HepG2 (cell line): ENCODE measurements around the gene UBAC1. TPM values are rescaled to one million over a fixed set of nuclear protein-coding genes. Genes with fewer than 3 reads are reported as not detected.

Source experiments
- ATAC-seq: fragments of 200-7000 bp; cut with Tn5 transposase; 3 replicates; pipeline ENCODE4 v1.9.1; 2020; ENCODE audit warnings: mild to moderate bottlenecking, moderate library complexity
- BruUV-seq: library from RNA; stranded (reverse); fragments of 400-500 nt; replicated peaks from 2 replicates; lab custom pipeline; 2021; lab: Mats Ljungman, UMichigan
- CTCF ChIA-PET: fragments of 300-600 bp; formaldehyde crosslinking; extraction: SDS; loops from one replicate; lab custom pipeline; 2021; ENCODE audit warnings: low total read pairs, inconsistent platforms, low intra/inter-chr PET ratio; lab: Yijun Ruan, JAX
- POLR2A ChIA-PET: fragments of 350-600 bp; sonication (Branson Sonifier 250); formaldehyde crosslinking; loops from one replicate; lab custom pipeline; 2020; ENCODE audit warnings: antibody characterized with exemption, inconsistent platforms; lab: Yijun Ruan, JAX
- DNase-seq: peaks from one replicate; pipeline ENCODE4 v3.0.0-alpha.2; 2015; ENCODE audit warnings: low spot score
- FAIRE-seq: peaks from 3 replicates; lab custom pipeline; 2011; peaks lifted over from hg19 to GRCh38; lab: Jason Lieb, UNC
- H2AFZ ChIP-seq: one replicate; pipeline ENCODE4 v1.6.1; 2011; ENCODE audit warnings: low read length, inconsistent platforms
- H3K27ac ChIP-seq: fragments of 300-600 bp; 3 replicates; pipeline ENCODE4 v1.8.0; 2011; ENCODE audit warnings: mixed run types, mild to moderate bottlenecking, mixed read lengths, low read length, inconsistent platforms; ENCODE audit not compliant: insufficient read depth; ENCODE audit errors: extremely low read length
- H3K27me3 ChIP-seq, 2 experiments: fragments of 200-600 bp in 1 of 2; 2 replicates in 1 of 2; 3 replicates in 1 of 2; pipeline versions ENCODE4 v1.6.0 to v1.8.0; 2011; ENCODE audit warnings: low read length in 2 of 2, mild to moderate bottlenecking in 2 of 2, moderate library complexity in 2 of 2, inconsistent platforms in 1 of 2; ENCODE audit not compliant: insufficient read depth in 2 of 2, control insufficient read depth in 1 of 2
- H3K36me3 ChIP-seq, 2 experiments: fragments of 200-600 bp in 1 of 2; replicated peaks in 1 of 2; 2 replicates in 1 of 2; 3 replicates in 1 of 2; pipeline versions ENCODE4 v1.5.1 to v1.8.0; 2011; ENCODE audit warnings: low read length in 2 of 2, inconsistent platforms in 1 of 2; ENCODE audit not compliant: insufficient read depth in 2 of 2, control insufficient read depth in 1 of 2
- H3K4me1 ChIP-seq: 2 replicates; pipeline ENCODE4 v1.5.1; 2012; ENCODE audit warnings: low read length, inconsistent platforms; ENCODE audit not compliant: insufficient read depth
- H3K4me2 ChIP-seq: 2 replicates; pipeline ENCODE4 v1.6.0; 2011; ENCODE audit warnings: low read depth, low read length, inconsistent platforms
- H3K4me3 ChIP-seq, 3 experiments: fragments of 200-600 bp in 1 of 3; sonication (generic), shearing (Covaris generic) in 1 of 3; replicated peaks in 1 of 3; 2 replicates each; pipeline ENCODE4 v1.5.1; 2011 to 2016; ENCODE audit warnings: low read length in 3 of 3, inconsistent platforms in 2 of 3, low read depth in 2 of 3, mild to moderate bottlenecking in 2 of 3, control low read depth in 1 of 3, mixed read lengths in 1 of 3; ENCODE audit not compliant: insufficient read depth in 1 of 3
- H3K79me2 ChIP-seq: one replicate; pipeline ENCODE4 v1.6.1; 2011; ENCODE audit warnings: low read length, inconsistent platforms; ENCODE audit not compliant: insufficient read depth
- H3K9ac ChIP-seq: 2 replicates; pipeline ENCODE4 v1.6.0; 2011; ENCODE audit warnings: mild to moderate bottlenecking, low read depth, low read length, inconsistent platforms; ENCODE audit not compliant: insufficient read depth
- H3K9me3 ChIP-seq: 2 replicates; pipeline ENCODE4 v1.5.1; 2012; ENCODE audit warnings: mild to moderate bottlenecking, low read length
- H4K20me1 ChIP-seq: 2 replicates; pipeline ENCODE4 v1.6.0; 2011; ENCODE audit warnings: inconsistent platforms, mild to moderate bottlenecking, low read length, moderate library complexity; ENCODE audit not compliant: insufficient read depth
- ATAD3A ChIP-seq: sonication (generic); formaldehyde crosslinking; IDR thresholded peaks from 2 replicates; pipeline ENCODE4 v1.4.0; 2020; ENCODE audit warnings: missing genetic modification reagents
- KMT2B ChIP-seq: IDR thresholded peaks from 2 replicates; pipeline ENCODE4 v1.6.1; 2016; ENCODE audit warnings: missing genetic modification reagents, missing compliant biosample characterization
- NR3C1 ChIP-seq: sonication (generic); formaldehyde crosslinking; IDR thresholded peaks from 2 replicates; pipeline ENCODE4 v1.4.0; 2020; ENCODE audit warnings: missing genetic modification reagents
- USF2 ChIP-seq, 2 experiments: sonication (generic) in 1 of 2; formaldehyde crosslinking in 1 of 2; IDR thresholded peaks; 2 replicates each; pipeline versions ENCODE4 v1.5.1 to v1.6.1; 2011 to 2020; ENCODE audit warnings: borderline replicate concordance in 1 of 2, low read depth in 1 of 2, low read length in 1 of 2, mild to moderate bottlenecking in 1 of 2, missing genetic modification reagents in 1 of 2, moderate library complexity in 1 of 2
- ZNF790 ChIP-seq: sonication (generic); formaldehyde crosslinking; IDR thresholded peaks from 2 replicates; pipeline ENCODE4 v1.8.0; 2022; ENCODE audit warnings: missing genetic modification reagents, mild to moderate bottlenecking, borderline replicate concordance
- ZNF850 ChIP-seq: sonication (generic); formaldehyde crosslinking; conservative IDR thresholded peaks from 2 replicates; pipeline ENCODE4 v1.9.0; 2021; ENCODE audit warnings: mild to moderate bottlenecking, missing genetic modification reagents
- WGBS: methylation state at CpG from one replicate; pipeline ENCODE4 v1.1.6; 2017; ENCODE audit warnings: low lambda C conversion rate; 5-methylcytosine and 5-hydroxymethylcytosine counted together
- in situ Hi-C: cut with HindIII; loops from 2 replicates; pipeline ENCODE4 v1.10.0; 2017; ENCODE audit warnings: low pct_unique_long_range_greater_than_20kb; ENCODE audit not compliant: extremely low pct_ligation_motif_present
- intact Hi-C: fragments of 100-400 bp; cut with micrococcal nuclease; formaldehyde crosslinking; loops from one replicate; pipeline ENCODE4 v1.10.0; 2022; ENCODE audit not compliant: unreplicated experiment
- polyA plus RNA-seq, 8 experiments: library from polyadenylated mRNA; depleted of rRNA in 3 of 8; stranded (reverse) in 7 of 8; unstranded in 1 of 8; fragments of >200 nt; fragmentation: Illumina TruSeq in 4 of 8; extraction: Trizol in 4 of 8; gene quantifications; 2 replicates each; pipeline versions ENCODE4 v1.2.1 to v1.2.3, GENCODE V29; 2011 to 2016; ENCODE audit warnings: low read depth in 4 of 8, missing spikeins in 1 of 8, mixed read lengths in 1 of 8; ENCODE audit not compliant: insufficient read depth in 1 of 8
- total RNA-seq, 5 experiments: library from RNA; depleted of rRNA; stranded (reverse); fragments of >200 nt; fragmentation: Illumina TruSeq; extraction: Trizol; gene quantifications; 2 replicates each; pipeline ENCODE4 v1.2.3, GENCODE V29; 2016; ENCODE audit warnings: low read depth in 1 of 5

UBAC1 gene
- total and polyA plus RNA-seq, 2 of the 13 experiments (the other 11 are each of a cell fraction or from before 2014, with no cell fraction given), result 32.2 to 34.1 TPM

- POLR2A ChIA-PET, result no interaction called here
- no peak for TF ChIP-seq NR3C1
- no peak for TF ChIP-seq KMT2B
- TF ChIP-seq ZNF850 (CRISPR knock-in tag), result no peak
- TF ChIP-seq USF2 (IDR thresholded peaks at IDR 0.05; ENCODE audit: low read depth, low read length), result no peak
- TF ChIP-seq USF2 (CRISPR knock-in tag; IDR thresholded peaks at IDR 0.05; ENCODE audit: borderline replicate concordance), result no peak
- TF ChIP-seq, all 625 proteins: peak for 0
- ATAC-seq (no peak), DNase-seq (no peak), FAIRE-seq (no peak)
- Histone ChIP-seq H3K4me1 (no peaks in the 10 kb centered on the region), H3K9ac (no peak overlapping the region), H3K4me3 (no peak overlapping the region), H3K79me2 (no peaks in the 10 kb centered on the region), H4K20me1 (no peaks in the 10 kb centered on the region), H3K9me3 (no peaks in the 10 kb centered on the region), H3K4me2 (no peak overlapping the region), H3K27ac (no peak overlapping the region), H3K27me3 (peaks cover 16 to 39% of the 10 kb centered on the region in 2 experiments; a peak in 4 of 5 replicates), H3K36me3 (no peaks in the 10 kb centered on the region), H2AFZ (no peak overlapping the region)
- WGBS, result 0% methylated on average over 1 of the region's 13 CpGs
- BruUV-seq, result no TSS peak
- CTCF ChIA-PET, result no interaction called here
- in situ Hi-C loops (loop anchor here (25.0 kb wide), 1 partner anchor 285 kb away; no protein-coding TSS in a partner anchor), intact Hi-C loops (no loop called here)
Measured at GRCh38 chr9:135976944-135977343, 15.8 kb upstream of the UBAC1 start.

DNA sequence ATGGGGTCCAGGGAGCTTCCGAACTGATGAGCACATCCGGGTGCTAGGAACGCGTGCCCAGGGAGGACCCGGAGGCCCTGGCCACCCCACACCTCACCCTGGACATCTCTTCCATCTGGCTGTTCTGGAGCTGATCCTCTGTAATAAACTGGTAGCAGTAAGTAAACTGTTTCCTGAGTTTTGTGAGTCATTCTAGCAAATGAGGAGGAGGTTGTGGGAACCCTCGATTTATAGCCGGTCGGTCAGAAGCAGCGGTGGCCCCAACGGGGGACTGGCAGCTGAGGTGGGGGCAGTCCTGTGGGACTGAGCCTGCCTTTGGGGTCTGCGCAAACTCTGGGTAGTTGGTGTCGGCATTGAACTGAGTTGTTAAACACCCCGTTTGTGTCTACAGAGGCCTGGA lies 15.4 kb upstream of the UBAC1 start:
- no peak overlapping the region for H3K4me3 ChIP-seq
- H3K4me1 ChIP-seq, result no peaks in the 10 kb centered on the region
- no peak for TF ChIP-seq ATAD3A (CRISPR knock-in tag)
- no peak for TF ChIP-seq ZNF790
- TF ChIP-seq USF2 (IDR thresholded peaks at IDR 0.05; ENCODE audit: low read depth, low read length), result no peak
- TF ChIP-seq USF2 (CRISPR knock-in tag; IDR thresholded peaks at IDR 0.05; ENCODE audit: borderline replicate concordance), result no peak
- BruUV-seq, result no TSS peak
- no peaks in the 10 kb centered on the region for H3K36me3 ChIP-seq
- no peaks in the 10 kb centered on the region for H3K9me3 ChIP-seq
- H3K9ac ChIP-seq, result no peak overlapping the region
- H4K20me1 ChIP-seq, result peaks cover under 1% of the 10 kb centered on the region; the same call in 1 of the 2 replicates
- CTCF ChIA-PET, result no interaction called here
- FAIRE-seq (no peak), DNase-seq (no peak), ATAC-seq (no peak)
- WGBS, result no CpG with 5 or more reads among the region's 13 CpGs
- no peak overlapping the region for H2AFZ ChIP-seq
- intact Hi-C loops, result no loop called here
- H3K4me2 ChIP-seq, result no peak overlapping the region
- in situ Hi-C loops, result loop anchor here (25.0 kb wide), 1 partner anchor 286 kb away; no protein-coding TSS in a partner anchor
- POLR2A ChIA-PET, result no interaction called here
- peaks cover 16 to 39% of the 10 kb centered on the region in 2 experiments; a peak in 4 of 5 replicates for H3K27me3 ChIP-seq
- no peaks in the 10 kb centered on the region for H3K79me2 ChIP-seq
- no peak overlapping the region for H3K27ac ChIP-seq
